Activated CD4-positive, alpha-beta memory T cell treated with anti-CD3 and anti-CD28 coated beads, Interleukin-2, amount 10 ng/mL, durations not matched to agents 7 days and 5 days (primary cell): Measurements from ENCODE around the gene FTSJ3. TPM values are rescaled to one million over a fixed set of nuclear protein-coding genes. Genes with fewer than 3 reads are reported as not detected.
A peak's percentile ranks its signal among the peaks of the same experiment; 100 is the strongest.

ENCODE experiments used
- CTCF ChIA-PET: fragments of 350-600 bp; sonication (Branson Sonifier 250); formaldehyde crosslinking; loops from one replicate; lab custom pipeline; 2021; ENCODE audit warnings: antibody characterized with exemption, inconsistent platforms; lab: Charles Lee
- POLR2A ChIA-PET: fragments of 350-600 bp; sonication (Branson Sonifier 250); formaldehyde crosslinking; loops from one replicate; lab custom pipeline; 2021; ENCODE audit warnings: antibody characterized with exemption; lab: Charles Lee
- DNase-seq: peaks from one replicate; pipeline ENCODE4 v3.0.0-alpha.2; 2020
- H3K27ac Mint-ChIP-seq: one replicate; pipeline ENCODE4 v1.8.0; 2021; ENCODE audit warnings: mild to moderate bottlenecking, mixed read lengths
- H3K27me3 Mint-ChIP-seq: one replicate; pipeline ENCODE4 v1.8.0; 2021; ENCODE audit warnings: mixed read lengths
- H3K36me3 Mint-ChIP-seq: one replicate; pipeline ENCODE4 v1.8.0; 2021; ENCODE audit warnings: low read depth, mixed read lengths
- H3K4me1 Mint-ChIP-seq: one replicate; pipeline ENCODE4 v1.8.0; 2021; ENCODE audit warnings: mixed read lengths
- H3K4me3 Mint-ChIP-seq: one replicate; pipeline ENCODE4 v1.8.0; 2021; ENCODE audit warnings: mild to moderate bottlenecking, mixed read lengths
- H3K9me3 Mint-ChIP-seq: one replicate; pipeline ENCODE4 v1.8.0; 2021; ENCODE audit warnings: mixed read lengths
- total RNA-seq, 2 experiments: library from RNA; stranded (reverse); gene quantifications; one replicate each; pipeline ENCODE4 v1.2.3, GENCODE V29; 2021

The FTSJ3 gene
- total RNA-seq, 2 experiments from 2014 or later = 38.9 to 43.8 TPM

GRCh38 chr17:63832455-63832854 is 5.0 kb upstream of the FTSJ3 start:
- POLR2A ChIA-PET = interaction anchor here (0.7 to 10.2 kb wide), 7 partner anchors 8 to 82 kb away, joined by 3 to 194 read pairs (median 4); partner anchors contain the start of genes CCDC47, DDX42 and SMARCD2
- peaks cover 94% of the 10 kb centered on the region for H3K36me3 Mint-ChIP-seq
- H3K27ac Mint-ChIP-seq = peak overlapping the region; percentile 76
- CTCF ChIA-PET = interaction anchor here (1.1 to 5.0 kb wide), 2 partner anchors 8 to 33 kb away, joined by 3 to 28 read pairs; partner anchors contain the start of gene SMARCD2
- DNase-seq = no peak
- H3K4me3 Mint-ChIP-seq = no peak overlapping the region
- H3K4me1 Mint-ChIP-seq = peaks cover 60% of the 10 kb centered on the region
- H3K27me3 Mint-ChIP-seq = no peaks in the 10 kb centered on the region
- H3K9me3 Mint-ChIP-seq = no peaks in the 10 kb centered on the region

- H3K4me1 Mint-ChIP-seq = peaks cover 60% of the 10 kb centered on the region
Measured at GRCh38 chr17:63832014-63832413, 4.6 kb upstream of the FTSJ3 start.

GRCh38 chr17:63831505-63831904 is 4.0 kb upstream of the FTSJ3 start:
- CTCF ChIA-PET = interaction anchor here (1.1 to 5.0 kb wide), 3 partner anchors 9 to 34 kb away, joined by 3 to 28 read pairs (median 27); partner anchors contain the start of gene SMARCD2
- Mint-ChIP-seq H3K4me1 (peaks cover 62% of the 10 kb centered on the region), H3K4me3 (peak overlapping the region; percentile 27), H3K9me3 (no peaks in the 10 kb centered on the region), H3K36me3 (peaks cover 93% of the 10 kb centered on the region), H3K27me3 (no peaks in the 10 kb centered on the region), H3K27ac (peak overlapping the region; percentile 76)
- DNase-seq = no peak
- POLR2A ChIA-PET = interaction anchor here (0.9 to 10.2 kb wide), 7 partner anchors 9 to 134 kb away, joined by 3 to 194 read pairs (median 5); partner anchors contain the start of genes CCDC47, DDX42 and SMARCD2

More at GRCh38 chr17:63832014-63832413, 4.6 kb upstream of the FTSJ3 start:
- Mint-ChIP-seq H3K27ac (peak overlapping the region; percentile 76), H3K9me3 (no peaks in the 10 kb centered on the region), H3K4me3 (no peak overlapping the region), H3K27me3 (no peaks in the 10 kb centered on the region), H3K36me3 (peaks cover 95% of the 10 kb centered on the region)
- no peak for DNase-seq
- POLR2A ChIA-PET = interaction anchor here (0.9 to 10.2 kb wide), 6 partner anchors 8 to 135 kb away, joined by 3 to 194 read pairs (median 4); partner anchors contain the start of genes CCDC47, DDX42 and SMARCD2
- CTCF ChIA-PET = interaction anchor here (1.1 to 5.0 kb wide), 3 partner anchors 9 to 33 kb away, joined by 3 to 28 read pairs (median 27); partner anchors contain the start of gene SMARCD2

GRCh38 chr17:63830904-63831491 is 3.5 kb upstream of the FTSJ3 start:
- peak overlapping the region; percentile 27 for H3K4me3 Mint-ChIP-seq
- CTCF ChIA-PET = interaction anchor here (1.8 to 5.0 kb wide), 3 partner anchors 7 to 18 kb away, joined by 5 to 28 read pairs (median 27); partner anchors contain the start of gene SMARCD2
- no peaks in the 10 kb centered on the region for H3K9me3 Mint-ChIP-seq
- H3K4me1 Mint-ChIP-seq = peaks cover 68% of the 10 kb centered on the region
- DNase-seq = no peak
- peak overlapping the region; percentile 76 for H3K27ac Mint-ChIP-seq
- peaks cover 91% of the 10 kb centered on the region for H3K36me3 Mint-ChIP-seq
- POLR2A ChIA-PET = interaction anchor here (0.9 to 10.2 kb wide), 7 partner anchors 9 to 134 kb away, joined by 3 to 194 read pairs (median 4); partner anchors contain the start of genes CCDC47, DDX42 and SMARCD2
- no peaks in the 10 kb centered on the region for H3K27me3 Mint-ChIP-seq

- CTCF ChIA-PET = interaction anchor here (1.8 to 5.0 kb wide), 3 partner anchors 8 to 19 kb away, joined by 5 to 28 read pairs (median 27); partner anchors contain the start of gene SMARCD2
- Mint-ChIP-seq H3K4me3 (no peak overlapping the region), H3K4me1 (peaks cover 73% of the 10 kb centered on the region)
Measured at GRCh38 chr17:63830278-63830677, 2.8 kb upstream of the FTSJ3 start.

GRCh38 chr17:63828936-63829335 is 1.5 kb upstream of the FTSJ3 start:
- peak overlapping the region; percentile 38 for H3K27ac Mint-ChIP-seq
- H3K36me3 Mint-ChIP-seq = peaks cover 90% of the 10 kb centered on the region
- peaks cover 76% of the 10 kb centered on the region for H3K4me1 Mint-ChIP-seq
- H3K4me3 Mint-ChIP-seq = peak overlapping the region; percentile 89
- no peak for DNase-seq
- POLR2A ChIA-PET = interaction anchor here (0.8 to 10.2 kb wide), 7 partner anchors 8 to 678 kb away, joined by 3 to 194 read pairs (median 5); partner anchors contain the start of genes CCDC47, CEP95, DDX42 and DDX5
- CTCF ChIA-PET = interaction anchor here (0.8 to 5.0 kb wide), 6 partner anchors 9 to 60 kb away, joined by 3 to 28 read pairs (median 5); partner anchors contain the start of genes CCDC47 and SMARCD2
- no peaks in the 10 kb centered on the region for H3K27me3 Mint-ChIP-seq
- H3K9me3 Mint-ChIP-seq = no peaks in the 10 kb centered on the region

More at GRCh38 chr17:63830278-63830677, 2.8 kb upstream of the FTSJ3 start:
- Mint-ChIP-seq H3K27ac (peak overlapping the region; percentile 76), H3K9me3 (no peaks in the 10 kb centered on the region), H3K27me3 (no peaks in the 10 kb centered on the region), H3K36me3 (peaks cover 90% of the 10 kb centered on the region)
- POLR2A ChIA-PET = interaction anchor here (0.8 to 10.2 kb wide), 7 partner anchors 9 to 676 kb away, joined by 3 to 194 read pairs (median 5); partner anchors contain the start of genes CCDC47, CEP95, DDX42 and DDX5
- no peak for DNase-seq

- Mint-ChIP-seq H3K9me3 (no peaks in the 10 kb centered on the region), H3K4me1 (peaks cover 82% of the 10 kb centered on the region), H3K36me3 (peaks cover 90% of the 10 kb centered on the region), H3K27ac (peak overlapping the region; percentile 93), H3K27me3 (no peaks in the 10 kb centered on the region), H3K4me3 (peak overlapping the region; percentile 89)
- ChIA-PET CTCF (interaction anchor here (0.8 to 5.0 kb wide), 7 partner anchors 13 to 129 kb away, joined by 3 to 28 read pairs (median 4); partner anchors contain the start of genes CCDC47 and SMARCD2), POLR2A (interaction anchor here (0.5 to 10.2 kb wide), 13 partner anchors 13 to 319 kb away, joined by 3 to 194 read pairs (median 4); partner anchors contain the start of genes CCDC47, DDX42, SMARCD2 and STRADA)
- no peak for DNase-seq
Measured at GRCh38 chr17:63827801-63828221, 348 bp upstream of the FTSJ3 start.

- peak overlapping the region; percentile 93 for H3K27ac Mint-ChIP-seq
- DNase-seq = no peak
- H3K36me3 Mint-ChIP-seq = peaks cover 90% of the 10 kb centered on the region
- ChIA-PET CTCF (interaction anchor here (0.7 to 1.8 kb wide), 5 partner anchors 8 to 52 kb away, joined by 3 to 13 read pairs (median 4); partner anchors contain the start of genes CCDC47 and DDX42), POLR2A (interaction anchor here (1.0 to 10.2 kb wide), 12 partner anchors 8 to 129 kb away, joined by 3 to 194 read pairs (median 9); partner anchors contain the start of genes CCDC47, DDX42, LIMD2 and SMARCD2)
- H3K9me3 Mint-ChIP-seq = no peaks in the 10 kb centered on the region
- peaks cover 80% of the 10 kb centered on the region for H3K4me1 Mint-ChIP-seq
- H3K4me3 Mint-ChIP-seq = peak overlapping the region; percentile 89
- no peaks in the 10 kb centered on the region for H3K27me3 Mint-ChIP-seq
Measured at GRCh38 chr17:63826468-63827001, 928 bp downstream of the FTSJ3 start.

- peak overlapping the region; percentile 8 for H3K27ac Mint-ChIP-seq
- POLR2A ChIA-PET = interaction anchor here (1.3 to 2.7 kb wide), 5 partner anchors 11 to 123 kb away, joined by 3 to 12 read pairs (median 8); partner anchors contain the start of genes CCDC47, DDX42 and LIMD2
- DNase-seq = no peak
- H3K27me3 Mint-ChIP-seq = no peaks in the 10 kb centered on the region
- peaks cover 65% of the 10 kb centered on the region for H3K4me1 Mint-ChIP-seq
- H3K36me3 Mint-ChIP-seq = peaks cover 90% of the 10 kb centered on the region
- no peaks in the 10 kb centered on the region for H3K9me3 Mint-ChIP-seq
- H3K4me3 Mint-ChIP-seq = no peak overlapping the region
- CTCF ChIA-PET = interaction anchor here (0.6 to 1.8 kb wide), 3 partner anchors 11 to 48 kb away, joined by 3 to 5 read pairs (median 3); no protein-coding TSS in a partner anchor
Measured at GRCh38 chr17:63824362-63824761, 3.1 kb downstream of the FTSJ3 start.

GRCh38 chr17:63823659-63824331 is 3.7 kb downstream of the FTSJ3 start:
- Mint-ChIP-seq H3K4me1 (peaks cover 60% of the 10 kb centered on the region), H3K36me3 (peaks cover 89% of the 10 kb centered on the region), H3K27ac (peak overlapping the region; percentile 9), H3K4me3 (no peak overlapping the region), H3K9me3 (no peaks in the 10 kb centered on the region), H3K27me3 (no peaks in the 10 kb centered on the region)
- DNase-seq = no peak
- ChIA-PET POLR2A (interaction anchor here (1.3 to 1.8 kb wide), 4 partner anchors 11 to 50 kb away, joined by 3 to 10 read pairs (median 7); partner anchors contain the start of genes CCDC47 and DDX42), CTCF (interaction anchor here (0.6 to 1.8 kb wide), 4 partner anchors 11 to 59 kb away, joined by 3 to 5 read pairs (median 4); no protein-coding TSS in a partner anchor)

GRCh38 chr17:63822537-63822936 is 4.9 kb downstream of the FTSJ3 start:
- POLR2A ChIA-PET = interaction anchor here (1.2 kb wide), 1 partner anchor 19 kb away, joined by 3 read pairs; no protein-coding TSS in a partner anchor
- no peaks in the 10 kb centered on the region for H3K9me3 Mint-ChIP-seq
- no peaks in the 10 kb centered on the region for H3K27me3 Mint-ChIP-seq
- H3K4me3 Mint-ChIP-seq = no peak overlapping the region
- CTCF ChIA-PET = interaction anchor here (0.5 kb wide), 1 partner anchor 960 kb away, joined by 5 read pairs; no protein-coding TSS in a partner anchor
- H3K36me3 Mint-ChIP-seq = peaks cover 91% of the 10 kb centered on the region
- no peak overlapping the region for H3K27ac Mint-ChIP-seq
- H3K4me1 Mint-ChIP-seq = peaks cover 52% of the 10 kb centered on the region
- DNase-seq = no peak
